Caco-2 (cell line): Measurements from ENCODE around the gene C17orf75. TPM values are rescaled to one million over a fixed set of nuclear protein-coding genes. Genes with fewer than 3 reads are reported as not detected.

Experiments
- BruUV-seq: library from RNA; stranded (reverse); fragments of 400-500 nt; replicated peaks from 2 replicates; lab custom pipeline; 2021; lab: Mats Ljungman, UMichigan
- CTCF ChIA-PET: fragments of 300-600 bp; sonication (Branson Sonifier 250); formaldehyde crosslinking; loops from one replicate; lab custom pipeline; 2022; ENCODE audit warnings: antibody characterized with exemption; lab: Charles Lee
- POLR2A ChIA-PET: fragments of 300-600 bp; sonication (Branson Sonifier 250); formaldehyde crosslinking; loops from one replicate; lab custom pipeline; 2022; ENCODE audit warnings: antibody characterized with exemption; lab: Charles Lee
- DNase-seq, 2 experiments: peaks; one replicate each; pipeline versions ENCODE4 v3.0.0 to v3.0.0-alpha.2; 2020 to 2022
- H3K27me3 ChIP-seq: replicated peaks from 2 replicates; pipeline ENCODE4 v1.6.0; 2011; ENCODE audit warnings: low read length; ENCODE audit not compliant: control insufficient read depth, insufficient read depth
- H3K36me3 ChIP-seq: 2 replicates; pipeline ENCODE4 v1.5.1; 2011; ENCODE audit warnings: low read length; ENCODE audit not compliant: control insufficient read depth, insufficient read depth
- H3K4me1 ChIP-seq: fragments of 250-450 bp; sonication (Bioruptor Pico); 2 replicates; pipeline ENCODE4 v1.5.1; 2020; ENCODE audit warnings: mild to moderate bottlenecking
- H3K4me3 ChIP-seq: 2 replicates; pipeline ENCODE4 v1.5.1; 2011; ENCODE audit warnings: low read depth, mild to moderate bottlenecking, control low read depth, low read length
- H3K9me3 ChIP-seq: fragments of 250-450 bp; sonication (Bioruptor Pico); 2 replicates; pipeline ENCODE4 v1.5.1; 2020; ENCODE audit warnings: mild to moderate bottlenecking, moderate library complexity
- H3K27ac Mint-ChIP-seq: one replicate; pipeline ENCODE4 v1.8.0; 2022; ENCODE audit warnings: mixed read lengths; ENCODE audit not compliant: unreplicated experiment
- H3K27me3 Mint-ChIP-seq: one replicate; pipeline ENCODE4 v1.8.0; 2022; ENCODE audit warnings: mixed read lengths; ENCODE audit not compliant: insufficient read depth, unreplicated experiment
- H3K36me3 Mint-ChIP-seq: one replicate; pipeline ENCODE4 v1.8.0; 2022; ENCODE audit warnings: mild to moderate bottlenecking, mixed read lengths; ENCODE audit not compliant: insufficient read depth, unreplicated experiment
- H3K4me1 Mint-ChIP-seq: one replicate; pipeline ENCODE4 v1.8.0; 2022; ENCODE audit warnings: low read depth, mixed read lengths; ENCODE audit not compliant: unreplicated experiment
- H3K4me3 Mint-ChIP-seq: one replicate; pipeline ENCODE4 v1.8.0; 2022; ENCODE audit warnings: mild to moderate bottlenecking, moderate library complexity, mixed read lengths; ENCODE audit not compliant: unreplicated experiment
- H3K9me3 Mint-ChIP-seq: one replicate; pipeline ENCODE4 v1.8.0; 2022; ENCODE audit warnings: mixed read lengths; ENCODE audit not compliant: unreplicated experiment
- intact Hi-C: fragments of 100-400 bp; cut with micrococcal nuclease; formaldehyde crosslinking; loops from one replicate; pipeline ENCODE4 v1.10.0; 2022; ENCODE audit not compliant: unreplicated experiment
- total RNA-seq: library from RNA; stranded (reverse); gene quantifications from 2 replicates; pipeline ENCODE4 v1.2.3, GENCODE V29; 2022
- TF ChIP-seq, protein P1 (sequence below), 2 experiments: fragments of 200-600 bp in 1 of 2; IDR thresholded peaks; 1 replicate in 1 of 2; 2 replicates in 1 of 2; pipeline versions ENCODE4 v1.5.1 to v1.8.0; 2011 to 2022; ENCODE audit warnings: antibody characterized with exemption in 1 of 2, control low read depth in 1 of 2, inconsistent platforms in 1 of 2, low read depth in 1 of 2, low read length in 1 of 2, mild to moderate bottlenecking in 1 of 2, moderate library complexity in 1 of 2; ENCODE audit not compliant: insufficient read depth in 1 of 2, severe bottlenecking in 1 of 2, unreplicated experiment in 1 of 2

The C17orf75 gene
- total RNA-seq, 1 experiment from 2014 or later: 26.1 TPM

DNA sequence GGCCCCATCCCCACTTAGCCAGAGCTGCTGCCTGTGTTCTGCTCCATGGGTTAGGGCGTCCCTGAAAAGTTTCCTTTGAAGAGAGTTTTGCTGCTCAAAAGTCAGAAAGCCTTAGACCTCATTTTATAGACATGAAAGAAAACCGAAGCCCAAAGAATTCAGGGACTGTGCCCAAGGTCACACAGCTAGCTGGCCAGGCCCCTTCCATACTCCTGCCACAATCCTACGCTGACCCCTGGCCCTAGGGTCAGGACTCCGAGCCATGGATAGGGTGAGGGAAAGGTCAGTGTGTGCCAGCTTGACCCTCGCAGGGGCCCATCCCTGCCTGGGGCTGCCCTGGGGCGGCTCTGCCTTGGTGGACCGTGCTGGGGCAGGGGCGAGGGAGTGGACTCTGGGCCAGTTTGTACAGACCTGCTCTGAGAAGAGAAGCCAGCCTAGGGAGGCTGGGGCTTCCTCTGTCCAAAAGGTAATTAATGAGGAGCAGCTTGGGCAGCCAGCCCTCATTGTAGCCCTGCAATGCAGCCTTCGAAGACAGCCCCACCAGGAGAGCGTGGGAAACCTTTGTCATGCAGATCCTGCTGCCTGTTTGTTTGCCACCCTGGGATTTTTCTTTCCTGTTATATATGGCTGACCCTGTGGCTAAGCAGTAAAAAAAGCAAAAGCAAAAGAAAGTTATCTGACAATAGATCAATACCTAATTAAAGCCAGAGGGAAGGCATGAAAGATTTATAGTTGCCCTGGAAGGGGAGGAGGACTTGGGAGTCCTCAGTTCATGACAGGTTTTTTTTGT is 38.9 kb downstream of the C17orf75 start:
- ChIA-PET POLR2A (no interaction called here), CTCF (interaction anchor here (0.6 kb wide), 1 partner anchor 15 kb away, joined by 3 read pairs; no protein-coding TSS in a partner anchor)
- Mint-ChIP-seq H3K36me3 (no peaks in the 10 kb centered on the region), H3K4me1 (peaks cover 6% of the 10 kb centered on the region), H3K4me3 (no peak overlapping the region), H3K27ac (no peak overlapping the region), H3K9me3 (no peaks in the 10 kb centered on the region), H3K27me3 (no peaks in the 10 kb centered on the region)
- no TSS peak for BruUV-seq
- intact Hi-C loops: no loop called here
- TF ChIP-seq, protein P1, sequence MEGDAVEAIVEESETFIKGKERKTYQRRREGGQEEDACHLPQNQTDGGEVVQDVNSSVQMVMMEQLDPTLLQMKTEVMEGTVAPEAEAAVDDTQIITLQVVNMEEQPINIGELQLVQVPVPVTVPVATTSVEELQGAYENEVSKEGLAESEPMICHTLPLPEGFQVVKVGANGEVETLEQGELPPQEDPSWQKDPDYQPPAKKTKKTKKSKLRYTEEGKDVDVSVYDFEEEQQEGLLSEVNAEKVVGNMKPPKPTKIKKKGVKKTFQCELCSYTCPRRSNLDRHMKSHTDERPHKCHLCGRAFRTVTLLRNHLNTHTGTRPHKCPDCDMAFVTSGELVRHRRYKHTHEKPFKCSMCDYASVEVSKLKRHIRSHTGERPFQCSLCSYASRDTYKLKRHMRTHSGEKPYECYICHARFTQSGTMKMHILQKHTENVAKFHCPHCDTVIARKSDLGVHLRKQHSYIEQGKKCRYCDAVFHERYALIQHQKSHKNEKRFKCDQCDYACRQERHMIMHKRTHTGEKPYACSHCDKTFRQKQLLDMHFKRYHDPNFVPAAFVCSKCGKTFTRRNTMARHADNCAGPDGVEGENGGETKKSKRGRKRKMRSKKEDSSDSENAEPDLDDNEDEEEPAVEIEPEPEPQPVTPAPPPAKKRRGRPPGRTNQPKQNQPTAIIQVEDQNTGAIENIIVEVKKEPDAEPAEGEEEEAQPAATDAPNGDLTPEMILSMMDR (IDR thresholded peaks at IDR 0.05; ENCODE audit: insufficient read depth in 1 of 2, low read depth in 1 of 2, low read length in 1 of 2, severe bottlenecking in 1 of 2, unreplicated experiment in 1 of 2): no peak
- H3K27me3 ChIP-seq: no peaks in the 10 kb centered on the region
- peak in 1 of 2 experiments; percentile 56 for DNase-seq
- no peak overlapping the region for H3K4me3 ChIP-seq
- H3K4me1 ChIP-seq: peaks cover 14% of the 10 kb centered on the region; the same call in 1 of the 2 replicates
- no peaks in the 10 kb centered on the region for H3K9me3 ChIP-seq
- no peaks in the 10 kb centered on the region for H3K36me3 ChIP-seq

DNA sequence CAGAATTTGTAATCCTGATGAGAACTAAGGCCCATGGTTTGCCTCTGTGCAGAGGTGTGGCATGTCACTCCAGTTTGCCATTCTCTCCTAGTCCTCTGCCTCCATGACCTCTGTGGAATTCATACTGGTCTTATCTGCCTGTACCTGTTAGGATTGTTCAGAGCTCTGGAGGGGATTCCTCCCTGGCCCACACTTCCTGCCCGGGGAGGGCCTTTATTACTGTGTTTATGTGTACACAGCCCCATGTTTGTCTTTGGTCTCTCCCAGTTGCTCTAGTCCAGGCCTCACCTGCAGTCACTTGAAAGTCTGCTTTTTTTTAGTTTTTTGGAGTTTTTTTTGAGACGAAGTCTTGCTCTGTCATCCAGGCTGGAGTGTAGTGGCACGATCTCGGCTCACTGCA is 39.9 kb downstream of the C17orf75 start:
- Histone ChIP-seq H3K4me1 (peaks cover 14% of the 10 kb centered on the region; the same call in 1 of the 2 replicates), H3K36me3 (no peaks in the 10 kb centered on the region), H3K4me3 (no peak overlapping the region), H3K27me3 (no peaks in the 10 kb centered on the region), H3K9me3 (no peaks in the 10 kb centered on the region)
- BruUV-seq: no TSS peak
- intact Hi-C loops: no loop called here
- H3K4me3 Mint-ChIP-seq: no peak overlapping the region
- POLR2A ChIA-PET: no interaction called here
- H3K9me3 Mint-ChIP-seq: no peaks in the 10 kb centered on the region
- H3K36me3 Mint-ChIP-seq: no peaks in the 10 kb centered on the region
- H3K27ac Mint-ChIP-seq: peak overlapping the region; percentile 13
- TF ChIP-seq, protein P1 (IDR thresholded peaks at IDR 0.05; ENCODE audit: insufficient read depth in 1 of 2, low read depth in 1 of 2, low read length in 1 of 2, severe bottlenecking in 1 of 2, unreplicated experiment in 1 of 2): no peak
- peaks cover 6% of the 10 kb centered on the region for H3K4me1 Mint-ChIP-seq
- DNase-seq: peak; percentile 44 to 59
- no peaks in the 10 kb centered on the region for H3K27me3 Mint-ChIP-seq
- CTCF ChIA-PET: no interaction called here

DNA sequence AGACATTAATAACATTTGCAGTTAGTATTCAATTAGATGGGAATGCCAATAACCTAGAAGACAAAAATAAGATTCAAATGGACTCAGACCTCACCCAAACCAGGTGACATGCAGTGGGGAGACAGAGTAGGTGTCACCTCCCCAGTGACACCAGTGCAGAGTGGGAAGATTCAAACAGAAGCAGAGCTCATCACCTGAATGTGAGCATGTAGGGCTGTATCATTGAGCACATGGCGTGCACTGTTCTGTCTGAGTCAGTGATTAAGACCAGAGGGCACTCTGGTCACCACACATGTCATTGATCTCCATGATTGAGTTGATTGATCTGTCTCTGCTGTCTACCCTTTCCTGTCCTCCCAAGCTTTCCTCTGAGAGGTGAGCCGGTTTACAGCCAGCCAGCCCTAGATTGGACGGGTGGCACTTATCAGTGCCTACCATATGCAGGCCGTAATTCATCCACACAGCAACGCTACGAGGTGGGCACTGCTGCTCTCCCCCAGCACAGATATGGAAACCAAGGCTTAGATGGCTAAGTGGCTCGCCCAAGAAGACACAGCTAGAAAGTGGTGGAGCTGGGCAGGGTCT is 42.3 kb downstream of the C17orf75 start:
- Mint-ChIP-seq H3K4me3 (no peak overlapping the region), H3K36me3 (no peaks in the 10 kb centered on the region), H3K27me3 (no peaks in the 10 kb centered on the region), H3K4me1 (peaks cover 6% of the 10 kb centered on the region), H3K27ac (no peak overlapping the region), H3K9me3 (no peaks in the 10 kb centered on the region)
- Histone ChIP-seq H3K4me1 (peaks cover 14% of the 10 kb centered on the region; the same call in 1 of the 2 replicates), H3K36me3 (no peaks in the 10 kb centered on the region), H3K27me3 (no peaks in the 10 kb centered on the region), H3K9me3 (no peaks in the 10 kb centered on the region), H3K4me3 (no peak overlapping the region)
- BruUV-seq: no TSS peak
- intact Hi-C loops: no loop called here
- POLR2A ChIA-PET: no interaction called here
- CTCF ChIA-PET: interaction anchor here (0.6 to 0.7 kb wide), 2 partner anchors 38 to 43 kb away, joined by 3 read pairs; no protein-coding TSS in a partner anchor
- TF ChIP-seq, protein P1 (IDR thresholded peaks at IDR 0.05; ENCODE audit: insufficient read depth in 1 of 2, low read depth in 1 of 2, low read length in 1 of 2, severe bottlenecking in 1 of 2, unreplicated experiment in 1 of 2): no peak
- DNase-seq: no peak
